Transverse colon (tissue), 4 donors: ENCODE measurements around the gene ZDHHC22. TPM values are rescaled to one million over a fixed set of nuclear protein-coding genes. Genes with fewer than 3 reads are reported as not detected.

ENCODE experiments used
- DNase-seq: peaks from one replicate; pipeline ENCODE4 v3.0.0-alpha.2; 2019
- H3K27ac ChIP-seq, 4 donors: fragments of 200-600 bp; sonication (generic); 2 replicates each; pipeline ENCODE4 v1.5.1; 2016 to 2018; ENCODE audit warnings: inconsistent platforms in 4 of 4
- H3K27me3 ChIP-seq: fragments of 200-600 bp; sonication (generic); 2 replicates; pipeline ENCODE4 v1.5.1; 2017; ENCODE audit warnings: inconsistent platforms
- H3K36me3 ChIP-seq, 4 donors: fragments of 200-600 bp; sonication (generic); 2 replicates each; pipeline ENCODE4 v1.5.1; 2017 to 2019; ENCODE audit warnings: inconsistent platforms in 4 of 4
- H3K4me1 ChIP-seq, 4 donors: fragments of 200-600 bp; sonication (generic); 2 replicates each; pipeline ENCODE4 v1.5.1; 2017 to 2020; ENCODE audit warnings: inconsistent platforms in 4 of 4
- H3K4me3 ChIP-seq, 4 donors: fragments of 200-600 bp; sonication (generic); 1 replicate in 1 of 4; 2 replicates in 3 of 4; pipeline versions ENCODE4 v1.5.1 to v1.6.1; 2017 to 2019; ENCODE audit warnings: inconsistent platforms in 4 of 4
- H3K9me3 ChIP-seq, 2 donors: fragments of 200-600 bp; sonication (generic); 2 replicates each; pipeline ENCODE4 v1.5.1; 2017 to 2019; ENCODE audit warnings: inconsistent platforms in 2 of 2
- CTCF ChIP-seq, 5 experiments: fragments of 200-600 bp in 3 of 5; fragments of 450-650 bp in 2 of 5; sonication (generic) in 3 of 5; IDR thresholded peaks; 1 replicate in 2 of 5; 2 replicates in 3 of 5; pipeline ENCODE4 v1.5.1; 2016 to 2017; ENCODE audit warnings: antibody characterized with exemption in 5 of 5, inconsistent platforms in 3 of 5, mild to moderate bottlenecking in 2 of 5, moderate library complexity in 1 of 5
- EP300 ChIP-seq: sonication (generic); formaldehyde crosslinking; IDR thresholded peaks from one replicate; pipeline ENCODE4 v1.6.1; 2017; ENCODE audit warnings: antibody characterized with exemption, low read depth
- POLR2A ChIP-seq: fragments of 450-650 bp; IDR thresholded peaks from one replicate; pipeline ENCODE4 v1.6.1; 2016; ENCODE audit warnings: antibody characterized with exemption, mild to moderate bottlenecking, moderate library complexity
- POLR2AphosphoS5 ChIP-seq, 3 donors: sonication (generic); formaldehyde crosslinking; IDR thresholded peaks; one replicate each; pipeline ENCODE4 v1.6.1; 2016; ENCODE audit warnings: antibody characterized with exemption in 3 of 3
- WGBS, 2 donors: methylation state at CpG; one replicate each; pipeline ENCODE4 v1.1.5; 2018; ENCODE audit warnings: low coverage in 1 of 2; 5-methylcytosine and 5-hydroxymethylcytosine counted together
- in situ Hi-C, 4 donors: fragments of 200-750 bp; cut with MboI; loops; one replicate each; pipeline versions ENCODE4 v1.15.0 to v1.15.1; 2017; ENCODE audit warnings: low sequenced_read_pairs in 3 of 4, low pct_ligation_motif_present in 1 of 4, low pct_unique_long_range_greater_than_20kb in 1 of 4
- intact Hi-C: fragments of 100-400 bp; cut with DNase I; formaldehyde crosslinking; loops from one replicate; pipeline ENCODE4 v1.15.1; 2023; ENCODE audit warnings: low total_unique reads
- total RNA-seq, 4 donors: library from RNA; depleted of rRNA; stranded (reverse); fragments of >200 nt; gene quantifications; one replicate each; pipeline ENCODE4 v1.1.0, GENCODE V29; 2016

ZDHHC22 gene
- total RNA-seq, 4 donors from 2014 or later: 0.14 TPM; not detected in 3

GRCh38 chr14:77154421-77154820 lies 12.8 kb upstream of the ZDHHC22 start:
- 45% methylated on average over 7 of the region's 7 CpGs; no CpG with 5 or more reads in 1 of the 2 donors for WGBS, 2 donors
- Histone ChIP-seq H3K4me1 (peaks cover 0 to 5% (median 0%) of the 10 kb centered on the region in 4 donors), H3K36me3 (no peaks in the 10 kb centered on the region), H3K27ac (no peak overlapping the region), H3K9me3 (no peaks in the 10 kb centered on the region), H3K4me3 (no peak overlapping the region), H3K27me3 (peaks cover 55% of the 10 kb centered on the region)
- intact Hi-C loops: loop anchor here (5.0 kb wide), 1 partner anchor 163 kb away; no protein-coding TSS in a partner anchor
- in situ Hi-C loops: no loop called here
- no peak for DNase-seq
- TF ChIP-seq POLR2AphosphoS5 (IDR thresholded peaks at IDR 0.05) (no peak), CTCF (IDR thresholded peaks at IDR 0.05) (no peak), POLR2A (no peak), EP300 (no peak)

GRCh38 chr14:77153802-77154201 lies 12.2 kb upstream of the ZDHHC22 start:
- Histone ChIP-seq H3K27ac (no peak overlapping the region), H3K36me3 (no peaks in the 10 kb centered on the region), H3K27me3 (peaks cover 49% of the 10 kb centered on the region), H3K4me3 (no peak overlapping the region), H3K9me3 (no peaks in the 10 kb centered on the region), H3K4me1 (peaks cover 0 to 5% (median 0%) of the 10 kb centered on the region in 4 donors)
- intact Hi-C loops: loop anchor here (5.0 kb wide), 1 partner anchor 163 kb away; no protein-coding TSS in a partner anchor
- TF ChIP-seq CTCF (IDR thresholded peaks at IDR 0.05) (no peak), EP300 (no peak), POLR2A (no peak), POLR2AphosphoS5 (IDR thresholded peaks at IDR 0.05) (no peak)
- WGBS, 2 donors: 92 to 93% methylated on average over 2 to 3 of the region's 3 CpGs
- in situ Hi-C loops: no loop called here
- no peak for DNase-seq

- Histone ChIP-seq H3K36me3 (no peaks in the 10 kb centered on the region), H3K4me1 (no peaks in the 10 kb centered on the region), H3K9me3 (no peaks in the 10 kb centered on the region), H3K27ac (no peak overlapping the region), H3K27me3 (peaks cover 43% of the 10 kb centered on the region), H3K4me3 (no peak overlapping the region)
- no peak for DNase-seq
- WGBS, 2 donors: 20 to 33% methylated on average over 1 to 2 of the region's 2 CpGs
- in situ Hi-C loops: no loop called here
- TF ChIP-seq EP300: no peak
- peak in 4 of 5 experiments; percentile 22 to 28 (median 25) for TF ChIP-seq CTCF (IDR thresholded peaks at IDR 0.05)
- intact Hi-C loops: loop anchor here (5.0 kb wide), 1 partner anchor 165 kb away; no protein-coding TSS in a partner anchor
Measured at GRCh38 chr14:77151918-77152588, 10.5 kb upstream of the ZDHHC22 start.

GRCh38 chr14:77151245-77151644 lies 9.7 kb upstream of the ZDHHC22 start:
- H3K9me3 ChIP-seq: no peaks in the 10 kb centered on the region
- 0 to 6% methylated on average over 1 to 5 of the region's 5 CpGs for WGBS, 2 donors
- H3K36me3 ChIP-seq: no peaks in the 10 kb centered on the region
- DNase-seq: no peak
- no peak for TF ChIP-seq EP300
- TF ChIP-seq POLR2A: no peak
- peak in 2 of 5 experiments; percentile 17 to 20 for TF ChIP-seq CTCF (IDR thresholded peaks at IDR 0.05)
- H3K4me1 ChIP-seq: no peaks in the 10 kb centered on the region
- peaks cover 43% of the 10 kb centered on the region for H3K27me3 ChIP-seq
- no peak overlapping the region for H3K4me3 ChIP-seq
- intact Hi-C loops (loop anchor here (5.0 kb wide), 1 partner anchor 166 kb away; no protein-coding TSS in a partner anchor), in situ Hi-C loops (no loop called here)
- H3K27ac ChIP-seq: no peak overlapping the region
